Measurements from ENCODE around the gene DRAM2. TPM values are rescaled to one million over a fixed set of nuclear protein-coding genes. Genes with fewer than 3 reads are reported as not detected.
"Not testable (repeated sequence)": the region's sequence is repeated elsewhere in the genome, so short reads cannot be mapped to it uniquely, and the experiment has no call there.

Gene DRAM2
- total RNA-seq, 2 experiments from 2014 or later, result 33.0 to 38.0 TPM

- H3K4me1 Mint-ChIP-seq; H3K36me3 Mint-ChIP-seq (ENCODE audit: low read depth); H3K27ac Mint-ChIP-seq; CTCF ChIA-PET; DNase-seq; H3K4me3 Mint-ChIP-seq; POLR2A ChIA-PET: not testable (repeated sequence)
- H3K27me3 Mint-ChIP-seq, result peaks cover 23% of the 10 kb centered on the region
- H3K9me3 Mint-ChIP-seq, result peaks cover 22% of the 10 kb centered on the region
Measured at GRCh38 chr1:111095421-111095820, 44.5 kb downstream of the DRAM2 start.

- H3K27me3 Mint-ChIP-seq, result peaks cover 36% of the 10 kb centered on the region
- H3K27ac Mint-ChIP-seq, result no peak overlapping the region
- H3K4me1 Mint-ChIP-seq, result no peaks in the 10 kb centered on the region
- peaks cover 6% of the 10 kb centered on the region for H3K9me3 Mint-ChIP-seq
- no peaks in the 10 kb centered on the region for H3K36me3 Mint-ChIP-seq (ENCODE audit: low read depth)
- POLR2A ChIA-PET, result no interaction called here
- DNase-seq, result no peak
- H3K4me3 Mint-ChIP-seq, result no peak overlapping the region
- CTCF ChIA-PET, result no interaction called here
Measured at GRCh38 chr1:111089638-111090037, 50.3 kb downstream of the DRAM2 start.

GRCh38 chr1:111085676-111086075, 54.2 kb downstream of the DRAM2 start:
- CTCF ChIA-PET, result no interaction called here
- H3K27me3 Mint-ChIP-seq, result peaks cover 40% of the 10 kb centered on the region

GRCh38 chr1:111084999-111085398, 54.9 kb downstream of the DRAM2 start:
- CTCF ChIA-PET, result no interaction called here
- no peaks in the 10 kb centered on the region for H3K36me3 Mint-ChIP-seq (ENCODE audit: low read depth)
- peaks cover 38% of the 10 kb centered on the region for H3K27me3 Mint-ChIP-seq
- peaks cover 2% of the 10 kb centered on the region for H3K9me3 Mint-ChIP-seq
- H3K27ac Mint-ChIP-seq, result no peak overlapping the region
- no peaks in the 10 kb centered on the region for H3K4me1 Mint-ChIP-seq
- no peak for DNase-seq
- POLR2A ChIA-PET, result no interaction called here
- no peak overlapping the region for H3K4me3 Mint-ChIP-seq

More at GRCh38 chr1:111085676-111086075, 54.2 kb downstream of the DRAM2 start:
- H3K36me3 Mint-ChIP-seq (ENCODE audit: low read depth), result no peaks in the 10 kb centered on the region
- no peaks in the 10 kb centered on the region for H3K4me1 Mint-ChIP-seq
- H3K9me3 Mint-ChIP-seq, result peaks cover 2% of the 10 kb centered on the region
- no peak overlapping the region for H3K4me3 Mint-ChIP-seq
- H3K27ac Mint-ChIP-seq, result no peak overlapping the region
- POLR2A ChIA-PET, result no interaction called here
- DNase-seq, result no peak

- H3K36me3 Mint-ChIP-seq (ENCODE audit: low read depth), result no peaks in the 10 kb centered on the region
- H3K27ac Mint-ChIP-seq, result no peak overlapping the region
- POLR2A ChIA-PET, result no interaction called here
- peaks cover 27% of the 10 kb centered on the region for H3K27me3 Mint-ChIP-seq
- H3K9me3 Mint-ChIP-seq, result peaks cover 2% of the 10 kb centered on the region
- no peaks in the 10 kb centered on the region for H3K4me1 Mint-ChIP-seq
- CTCF ChIA-PET, result no interaction called here
- no peak overlapping the region for H3K4me3 Mint-ChIP-seq
- no peak for DNase-seq
Measured at GRCh38 chr1:111082421-111083203, 57.3 kb downstream of the DRAM2 start.

- H3K9me3 Mint-ChIP-seq; H3K27ac Mint-ChIP-seq; POLR2A ChIA-PET; H3K4me1 Mint-ChIP-seq; H3K4me3 Mint-ChIP-seq; H3K36me3 Mint-ChIP-seq (ENCODE audit: low read depth); CTCF ChIA-PET; DNase-seq: not testable (repeated sequence)
- H3K27me3 Mint-ChIP-seq, result peaks cover 32% of the 10 kb centered on the region
Measured at GRCh38 chr1:111079329-111079728, 60.6 kb downstream of the DRAM2 start.

- H3K4me1 Mint-ChIP-seq; H3K9me3 Mint-ChIP-seq; H3K36me3 Mint-ChIP-seq (ENCODE audit: low read depth); H3K27ac Mint-ChIP-seq; H3K4me3 Mint-ChIP-seq; DNase-seq; CTCF ChIA-PET; POLR2A ChIA-PET: not testable (repeated sequence)
- H3K27me3 Mint-ChIP-seq, result peaks cover 16% of the 10 kb centered on the region
Measured at GRCh38 chr1:111077312-111077711, 62.6 kb downstream of the DRAM2 start.

Other genes with a start within 250 kb of the DRAM2 start
- 10 to 100 TPM; 25.7 to 26.9 TPM for gene LRIF1, start 176.2 kb downstream of the DRAM2 start, total RNA-seq
- gene CEPT1, start 130 bp upstream of the DRAM2 start, total RNA-seq, result 10 to 100 TPM; 31.0 to 32.5 TPM
- 100 to 1,000 TPM; 207 to 210 TPM for gene DENND2D, start 60.6 kb upstream of the DRAM2 start, total RNA-seq
- gene CHI3L2, start 87.6 kb upstream of the DRAM2 start, total RNA-seq, result 1 to 10 TPM; 8.5 to 9.0 TPM
- not detected for gene CHIA, start 150.8 kb upstream of the DRAM2 start, total RNA-seq

Data from activated CD4-positive, alpha-beta memory T cell treated with anti-CD3 and anti-CD28 coated beads, Interleukin-2, amount 10 ng/mL, durations not matched to agents 7 days and 5 days (primary cell).